GM19397 (cell line): Measurements from ENCODE around the gene TRIM7.

Experiments used
- ATAC-seq: cut with Tn5 transposase; IDR thresholded peaks from one replicate; pipeline ENCODE4 v1.9.1; 2021; ENCODE audit warnings: mild to moderate bottlenecking, moderate library complexity; ENCODE audit not compliant: unreplicated experiment

Gene TRIM7

DNA sequence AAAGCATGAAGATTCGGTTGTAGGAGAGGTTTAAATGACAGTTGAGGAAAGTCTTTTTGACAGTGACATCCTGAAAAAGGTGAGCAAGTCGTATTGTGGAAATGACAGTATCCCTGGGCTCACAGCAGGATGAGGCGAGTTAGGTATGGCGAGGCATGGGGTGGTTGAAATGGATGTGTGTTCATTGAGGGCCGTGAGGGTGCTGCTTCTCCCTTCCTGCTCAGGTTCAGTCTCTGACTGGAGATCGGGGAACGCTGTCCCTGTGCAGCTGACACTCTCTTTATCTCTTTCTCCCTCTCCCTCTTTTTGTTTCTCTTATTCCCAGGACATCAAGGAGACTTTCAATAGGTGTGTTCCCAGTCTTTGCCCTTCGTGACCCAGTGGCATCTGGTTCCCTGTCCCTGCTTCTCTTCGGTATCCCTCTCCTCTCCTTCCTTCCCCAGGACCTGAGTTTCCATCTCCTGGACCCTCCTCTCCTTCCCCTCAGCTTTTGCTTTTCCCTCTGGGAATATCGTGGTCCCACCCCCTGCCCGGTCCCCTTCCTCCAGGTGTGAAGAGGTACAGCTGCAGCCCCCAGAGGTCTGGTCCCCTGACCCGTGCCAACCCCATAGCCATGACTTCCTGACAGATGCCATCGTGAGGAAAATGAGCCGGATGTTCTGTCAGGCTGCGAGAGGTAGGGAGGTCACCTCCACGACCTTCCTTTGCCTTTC lies 28.2 kb upstream of the TRIM7 start:
- ATAC-seq: no peak

DNA sequence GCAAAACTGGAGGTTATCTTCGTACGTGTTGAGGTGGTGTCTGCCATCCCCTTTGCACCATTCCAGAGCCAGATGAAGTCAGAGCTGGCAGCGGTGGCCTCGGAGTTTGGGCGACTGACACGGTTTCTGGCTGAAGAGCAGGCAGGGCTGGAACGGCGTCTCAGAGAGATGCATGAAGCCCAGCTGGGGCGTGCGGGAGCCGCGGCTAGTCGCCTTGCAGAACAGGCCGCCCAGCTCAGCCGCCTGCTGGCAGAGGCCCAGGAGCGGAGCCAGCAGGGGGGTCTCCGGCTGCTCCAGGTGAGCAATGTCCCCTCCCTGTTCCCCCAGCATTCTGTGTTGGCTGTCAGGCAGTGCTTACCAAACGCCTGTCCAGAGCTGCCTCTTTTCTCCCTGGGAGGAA lies 27.6 kb upstream of the TRIM7 start:
- ATAC-seq: no peak

DNA sequence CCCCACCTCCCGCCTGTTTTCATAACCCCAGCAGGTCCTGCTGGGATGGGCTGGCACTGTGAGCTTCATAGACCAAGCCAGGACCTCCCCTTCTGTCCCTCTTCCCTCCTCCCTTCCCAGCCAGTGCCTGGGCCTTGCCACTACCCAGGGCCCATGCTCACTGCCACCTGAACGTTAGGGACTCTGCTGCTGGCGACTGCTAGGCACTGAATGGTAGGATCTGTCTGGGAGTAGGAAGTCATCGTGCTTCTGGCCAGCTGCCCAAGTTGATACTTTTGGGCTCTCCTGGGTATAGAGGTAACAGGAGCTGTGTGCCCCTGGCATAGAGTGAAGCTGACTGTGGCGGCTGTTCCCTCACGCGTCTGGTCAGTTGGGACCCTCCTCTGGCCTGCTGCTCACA lies 26.4 kb upstream of the TRIM7 start:
- ATAC-seq: no peak

DNA sequence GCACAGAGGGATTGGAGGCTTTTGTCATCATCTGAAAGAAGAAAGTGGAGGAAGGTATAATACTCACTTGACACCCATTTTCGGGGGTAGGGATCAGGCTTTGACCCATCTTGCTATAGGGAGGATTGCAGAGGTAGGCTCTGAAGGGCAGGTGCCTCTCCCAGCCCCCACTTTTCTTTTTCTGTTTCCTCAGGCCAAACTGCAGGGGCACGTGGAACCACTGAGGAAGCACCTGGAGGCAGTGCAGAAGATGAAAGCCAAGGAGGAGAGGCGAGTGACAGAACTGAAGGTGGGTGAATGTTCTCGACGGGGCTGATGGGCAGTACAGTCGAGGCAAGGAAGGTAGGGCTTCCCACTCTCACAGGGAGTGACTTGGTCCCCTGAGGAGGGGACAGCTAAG lies 25.6 kb upstream of the TRIM7 start:
- ATAC-seq: no peak

DNA sequence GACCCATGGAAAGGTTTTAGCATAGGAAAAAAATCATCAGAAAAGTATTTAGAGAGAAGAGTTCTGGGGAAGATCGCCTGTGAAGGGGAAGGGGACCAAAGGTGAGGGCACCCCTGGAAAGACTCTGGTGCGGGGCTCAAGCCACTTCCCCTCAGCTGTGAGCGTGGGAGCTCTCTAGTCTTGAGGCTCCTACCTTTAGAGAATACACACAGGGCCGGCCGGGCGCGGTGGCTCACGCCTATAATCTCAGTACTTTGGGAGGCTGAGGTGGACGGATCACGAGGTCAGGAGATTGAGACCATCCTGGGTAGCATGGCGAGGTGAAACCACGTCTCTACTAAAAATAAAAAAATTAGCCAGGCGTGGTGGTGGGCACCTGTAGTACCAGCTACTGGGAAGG lies 25.0 kb upstream of the TRIM7 start:
- ATAC-seq: no peak

DNA sequence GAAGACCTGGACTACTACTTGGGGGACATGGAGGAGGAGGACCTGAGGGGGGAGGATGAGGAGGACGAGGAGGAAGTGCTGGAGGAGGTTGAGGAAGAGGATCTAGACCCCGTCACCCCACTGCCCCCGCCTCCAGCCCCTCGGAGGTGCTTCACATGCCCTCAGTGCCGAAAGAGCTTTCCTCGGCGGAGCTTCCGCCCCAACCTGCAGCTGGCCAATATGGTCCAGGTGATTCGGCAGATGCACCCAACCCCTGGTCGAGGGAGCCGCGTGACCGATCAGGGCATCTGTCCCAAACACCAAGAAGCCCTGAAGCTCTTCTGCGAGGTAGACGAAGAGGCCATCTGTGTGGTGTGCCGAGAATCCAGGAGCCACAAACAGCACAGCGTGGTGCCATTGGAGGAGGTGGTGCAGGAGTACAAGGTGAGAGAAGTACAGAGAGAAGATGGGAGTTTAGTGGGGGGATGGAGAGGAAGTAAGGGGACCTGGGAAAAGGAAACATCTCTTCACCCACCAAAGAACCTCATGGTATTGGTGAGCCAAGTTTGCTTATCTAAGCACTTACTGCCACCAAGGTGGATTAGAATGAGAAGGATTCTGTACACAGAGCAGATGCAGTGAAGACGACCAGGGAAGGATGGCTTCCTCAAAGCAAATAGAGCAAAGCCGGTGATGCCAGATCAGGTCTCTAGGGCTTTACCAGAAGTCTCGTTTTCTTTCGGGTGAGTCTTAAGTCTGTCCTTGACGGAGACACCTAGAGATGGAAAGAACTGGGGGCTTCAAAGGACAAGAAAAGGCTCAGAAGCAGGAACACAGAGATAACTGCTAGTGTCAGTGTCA lies 19.6 kb upstream of the TRIM7 start:
- ATAC-seq: no peak

DNA sequence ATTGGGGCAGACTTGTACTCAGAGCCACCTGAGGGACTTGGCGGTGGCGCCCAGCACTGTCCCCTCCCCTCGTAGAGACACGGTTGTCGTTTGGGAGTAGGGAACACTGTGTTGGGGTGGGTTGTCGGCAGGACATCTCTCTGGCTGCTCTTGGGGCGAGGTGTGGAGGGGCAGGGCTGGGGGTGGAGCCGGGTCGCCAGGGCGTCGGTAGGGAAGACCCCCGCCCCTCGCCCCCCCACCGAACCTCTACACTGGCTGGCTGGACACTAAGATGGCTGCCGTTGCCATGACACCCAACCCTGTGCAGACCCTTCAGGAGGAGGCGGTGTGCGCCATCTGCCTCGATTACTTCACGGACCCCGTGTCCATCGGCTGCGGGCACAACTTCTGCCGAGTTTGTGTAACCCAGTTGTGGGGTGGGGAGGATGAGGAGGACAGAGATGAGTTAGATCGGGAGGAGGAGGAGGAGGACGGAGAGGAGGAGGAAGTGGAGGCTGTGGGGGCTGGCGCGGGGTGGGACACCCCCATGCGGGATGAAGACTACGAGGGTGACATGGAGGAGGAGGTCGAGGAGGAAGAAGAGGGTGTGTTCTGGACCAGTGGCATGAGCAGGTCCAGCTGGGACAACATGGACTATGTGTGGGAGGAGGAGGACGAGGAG lies 18.9 kb upstream of the TRIM7 start:
- ATAC-seq: peak; percentile 2

DNA sequence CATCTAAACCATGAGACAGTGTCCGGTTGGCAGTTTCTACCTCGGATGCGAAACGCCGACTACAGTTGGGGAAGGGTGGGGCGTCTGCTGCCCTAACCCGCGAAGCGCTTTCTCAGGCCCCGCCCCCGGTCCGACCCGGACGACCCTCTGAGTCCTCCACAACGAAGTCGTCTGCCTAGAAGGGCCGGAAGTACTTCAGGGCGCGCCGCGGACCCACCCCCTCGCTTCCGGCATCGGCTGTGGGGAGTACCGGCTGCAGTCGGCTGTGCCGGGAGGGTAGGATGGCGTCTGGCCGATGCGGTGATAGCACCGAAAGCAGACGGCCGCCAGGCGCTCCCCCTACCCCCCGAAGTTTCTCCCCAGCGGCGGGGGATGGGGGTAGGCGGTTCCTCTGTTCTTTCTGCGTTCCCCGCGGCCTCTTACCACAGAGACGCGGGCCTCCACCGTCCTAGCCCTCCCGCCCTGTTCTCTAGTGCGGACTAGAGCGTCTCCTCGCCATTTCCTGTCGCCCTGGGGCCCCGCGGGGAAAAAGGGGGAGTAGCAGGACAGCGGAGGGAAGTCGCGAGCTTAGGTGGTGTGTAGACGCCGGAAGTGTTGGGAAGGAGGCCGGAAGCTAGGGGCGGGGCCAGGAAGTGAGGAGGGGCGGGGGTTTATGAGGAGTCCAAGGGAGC lies 18.2 kb upstream of the TRIM7 start, which contains the start of gene TRIM41:
Gene TRIM41 (plus strand): TSS at position 224 of the 671 bp plus-strand sequence. CDS start 719 bp downstream, outside the sequence.
- peak; percentile 69 for ATAC-seq

DNA sequence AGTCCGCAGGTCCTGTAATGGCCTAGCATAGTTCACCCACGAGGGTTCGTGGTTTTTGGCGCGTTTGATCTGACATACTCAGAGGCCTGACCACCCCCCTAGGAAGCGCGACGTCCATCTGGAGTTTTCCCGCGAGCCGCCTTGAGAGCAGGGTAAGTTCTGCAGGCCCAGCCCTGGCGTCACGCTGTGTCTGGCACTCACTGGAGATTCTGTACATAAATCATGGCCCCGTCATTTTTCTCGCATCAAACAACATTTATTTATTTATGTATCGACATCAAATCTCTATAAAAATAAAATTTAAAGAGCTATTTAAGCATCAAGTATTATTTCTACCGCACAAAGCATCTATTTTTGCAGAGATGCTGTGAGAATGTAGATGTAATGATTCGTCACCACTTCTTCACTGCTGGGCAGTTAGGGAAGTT lies 17.6 kb upstream of the TRIM7 start:
- ATAC-seq: no peak

DNA sequence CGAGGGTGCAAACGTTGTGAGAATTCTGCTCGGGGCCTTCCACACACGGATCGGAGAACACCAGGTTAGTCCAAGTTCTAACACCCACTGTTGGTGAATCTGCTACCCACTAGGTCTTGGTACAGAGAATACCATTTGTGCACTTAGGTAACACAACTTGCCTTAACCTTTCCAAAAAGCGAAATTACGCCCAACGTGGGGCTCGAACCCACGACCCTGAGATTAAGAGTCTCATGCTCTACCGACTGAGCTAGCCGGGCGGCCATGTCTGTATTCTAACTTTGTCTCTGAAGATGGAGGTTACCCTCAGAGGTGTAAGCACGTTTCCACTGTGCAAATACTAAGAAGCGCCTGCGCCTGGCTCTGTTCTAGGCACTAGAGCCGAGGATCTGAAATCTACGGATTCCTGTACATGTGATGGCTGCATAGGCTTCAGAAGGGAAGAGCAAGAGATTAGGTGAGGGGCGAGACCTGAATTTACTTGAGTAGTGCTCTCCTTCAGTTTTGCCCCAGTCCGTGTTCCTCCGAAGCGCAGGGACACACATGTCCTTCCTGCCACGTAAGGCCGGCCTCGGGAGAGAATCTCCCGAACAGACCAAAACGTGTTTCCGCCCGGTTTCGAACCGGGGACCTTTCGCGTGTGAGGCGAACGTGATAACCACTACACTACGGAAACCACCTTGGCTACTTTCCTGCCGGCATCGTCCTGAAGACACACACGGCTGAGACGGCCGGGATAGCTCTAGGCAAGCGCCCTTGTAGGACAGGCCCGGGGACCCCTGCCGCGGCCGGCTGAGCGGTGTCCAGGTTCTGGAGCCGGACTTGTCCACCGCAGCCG lies 17.0 kb upstream of the TRIM7 start:
- ATAC-seq: peak; percentile 29

DNA sequence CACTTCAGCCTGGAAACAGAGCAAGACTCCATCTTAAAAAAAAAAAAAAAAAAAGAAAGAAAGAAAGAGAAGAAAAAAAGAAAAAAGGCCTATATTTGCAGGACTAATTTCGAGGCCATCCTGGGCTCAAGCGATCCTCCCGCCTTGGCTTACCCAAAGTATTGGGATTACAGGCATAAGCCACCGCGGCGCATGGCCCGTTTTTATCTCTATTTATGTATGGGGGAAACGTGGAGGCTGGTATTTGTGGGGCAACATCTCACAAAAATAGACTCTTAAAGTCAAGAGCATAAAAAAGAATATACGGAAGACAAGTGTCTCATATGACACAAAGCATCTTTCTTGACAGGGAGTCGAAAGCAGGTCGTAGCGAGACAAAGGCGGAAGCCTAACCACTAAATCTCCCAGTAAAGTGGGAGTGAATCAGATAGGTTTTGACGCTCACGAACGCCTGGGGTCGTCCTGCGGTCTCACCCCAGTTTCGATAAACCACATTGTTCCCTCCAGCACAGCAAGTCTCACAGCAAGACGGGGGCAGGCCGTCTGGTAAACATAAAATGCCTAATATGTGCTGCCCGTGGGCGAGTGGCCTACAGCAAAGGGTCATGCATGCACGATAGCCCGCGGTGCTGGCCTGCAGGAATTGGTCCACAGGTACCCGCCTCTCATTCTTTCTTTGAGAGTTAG lies 16.3 kb upstream of the TRIM7 start:
- ATAC-seq: no peak

DNA sequence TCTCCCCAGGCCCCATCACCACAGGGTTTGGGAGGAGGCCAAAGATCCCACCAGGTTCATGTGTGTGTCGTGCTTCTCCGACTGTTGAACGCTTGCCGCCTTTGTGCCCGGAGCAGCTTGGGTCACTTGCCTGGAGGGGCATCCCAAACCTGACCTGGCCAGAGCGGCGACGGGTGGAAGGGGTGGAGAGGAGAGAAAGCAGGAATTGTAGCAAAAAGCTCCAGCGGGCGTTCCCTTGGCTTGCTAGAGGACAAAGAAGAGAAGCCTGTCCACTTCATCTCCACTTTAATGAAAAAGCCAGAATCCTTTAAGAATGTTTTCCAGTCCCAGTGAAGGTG lies 15.2 kb upstream of the TRIM7 start:
- ATAC-seq: no peak

DNA sequence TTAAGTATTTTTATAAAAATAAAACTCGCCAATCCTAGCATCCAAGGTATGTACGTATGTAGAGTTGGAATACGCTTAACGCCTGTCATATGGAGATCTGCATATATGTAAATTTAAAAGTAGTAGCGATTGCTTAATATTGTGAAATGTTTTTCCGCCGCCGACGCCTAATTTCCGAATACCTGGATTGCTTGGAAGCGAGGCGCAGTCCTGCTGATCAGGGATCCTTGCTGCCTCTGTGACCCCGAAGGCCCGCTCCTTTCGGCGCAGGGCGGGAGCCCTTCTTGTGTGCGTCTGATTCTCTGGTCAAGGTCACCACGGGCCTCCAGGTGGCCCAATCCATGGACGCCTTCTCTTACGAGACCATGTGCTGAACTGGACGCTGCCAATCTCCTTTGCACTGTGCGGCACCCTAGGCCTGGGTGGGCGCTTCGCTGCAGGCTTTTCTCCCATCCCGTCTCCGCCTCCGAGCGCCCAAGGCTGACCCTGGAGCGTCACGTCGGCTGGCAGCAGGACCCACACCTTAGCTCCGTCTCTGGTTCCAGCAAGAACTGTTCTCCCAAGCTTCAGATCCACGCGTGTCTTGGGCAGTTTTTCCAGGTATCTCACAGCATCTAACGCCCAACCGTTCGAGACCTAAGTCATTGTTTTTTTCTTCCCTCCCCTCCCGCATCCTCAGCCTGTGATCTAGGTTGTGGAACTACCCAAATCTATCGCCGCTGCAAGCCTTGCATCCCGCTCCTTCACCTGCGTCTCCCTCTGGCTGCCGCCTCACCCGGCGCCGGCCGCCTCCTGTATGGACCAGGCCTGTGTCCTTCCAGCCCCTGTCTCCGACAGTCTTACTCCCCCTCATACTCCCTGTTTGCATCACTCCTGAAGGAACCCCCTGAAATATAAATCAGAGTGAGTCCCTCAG lies 14.5 kb upstream of the TRIM7 start:
- no peak for ATAC-seq

DNA sequence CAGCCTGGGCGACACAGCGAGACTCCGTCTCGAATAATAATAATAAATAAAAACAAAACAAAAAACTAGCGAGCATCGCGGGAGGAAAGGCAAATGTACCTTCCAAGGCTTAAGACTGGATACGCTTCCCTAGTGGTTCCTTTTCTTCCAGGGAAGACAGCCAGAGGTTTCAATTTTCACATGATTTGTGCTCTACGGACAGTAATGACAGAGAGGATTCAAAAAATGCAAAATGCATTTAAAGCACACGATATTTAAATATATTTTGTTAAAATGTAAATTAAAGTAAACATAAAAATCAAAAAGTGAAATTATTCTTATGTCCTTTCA lies 13.8 kb upstream of the TRIM7 start:
- ATAC-seq: no peak

DNA sequence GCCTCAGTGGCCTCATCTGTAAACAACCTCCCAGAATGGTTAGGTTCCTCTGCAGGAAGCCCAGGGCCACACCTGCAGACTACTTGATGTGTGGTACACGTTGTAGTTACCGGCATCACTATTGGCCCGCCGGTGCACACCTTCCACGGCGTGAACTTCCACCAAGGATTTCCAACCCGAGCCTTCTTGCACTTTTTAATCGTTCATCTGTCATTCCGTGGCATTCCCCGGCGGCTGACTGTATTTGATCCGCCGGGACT lies 12.7 kb upstream of the TRIM7 start:
- no peak for ATAC-seq

DNA sequence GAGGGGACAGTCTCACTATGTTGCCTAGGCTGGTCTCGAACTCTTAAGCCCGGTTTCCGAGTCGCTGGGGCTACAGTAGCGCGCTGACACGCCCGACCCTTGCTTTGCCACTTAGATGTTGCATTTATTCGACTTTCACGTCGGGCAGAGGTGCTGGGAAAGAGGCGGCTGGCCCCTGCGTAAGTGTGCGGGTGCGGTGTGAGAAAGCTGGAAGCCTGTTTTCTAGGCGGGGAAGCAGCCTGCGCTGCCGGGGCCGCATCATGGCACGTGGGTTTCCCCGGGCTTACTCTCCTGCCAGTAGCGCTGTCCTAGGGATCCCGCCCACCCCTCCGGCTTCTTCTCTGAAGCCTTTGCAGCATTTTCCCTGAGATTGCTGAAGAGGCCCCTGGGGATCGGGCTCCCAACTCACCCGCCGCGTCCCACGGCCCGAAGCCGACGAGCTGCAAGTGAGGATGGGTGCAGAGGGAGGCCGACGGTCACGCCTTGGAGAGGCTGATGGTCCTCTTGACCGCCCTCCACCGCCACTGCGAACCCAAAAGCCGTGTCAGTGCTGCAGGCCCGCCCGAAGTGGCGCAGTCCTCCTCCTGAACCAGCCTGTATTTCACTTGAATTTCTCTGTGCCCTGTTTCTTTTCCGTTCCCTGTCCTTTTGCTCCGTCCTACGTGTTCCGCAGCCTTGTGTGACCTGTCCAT lies 12.3 kb upstream of the TRIM7 start:
- ATAC-seq: no peak

DNA sequence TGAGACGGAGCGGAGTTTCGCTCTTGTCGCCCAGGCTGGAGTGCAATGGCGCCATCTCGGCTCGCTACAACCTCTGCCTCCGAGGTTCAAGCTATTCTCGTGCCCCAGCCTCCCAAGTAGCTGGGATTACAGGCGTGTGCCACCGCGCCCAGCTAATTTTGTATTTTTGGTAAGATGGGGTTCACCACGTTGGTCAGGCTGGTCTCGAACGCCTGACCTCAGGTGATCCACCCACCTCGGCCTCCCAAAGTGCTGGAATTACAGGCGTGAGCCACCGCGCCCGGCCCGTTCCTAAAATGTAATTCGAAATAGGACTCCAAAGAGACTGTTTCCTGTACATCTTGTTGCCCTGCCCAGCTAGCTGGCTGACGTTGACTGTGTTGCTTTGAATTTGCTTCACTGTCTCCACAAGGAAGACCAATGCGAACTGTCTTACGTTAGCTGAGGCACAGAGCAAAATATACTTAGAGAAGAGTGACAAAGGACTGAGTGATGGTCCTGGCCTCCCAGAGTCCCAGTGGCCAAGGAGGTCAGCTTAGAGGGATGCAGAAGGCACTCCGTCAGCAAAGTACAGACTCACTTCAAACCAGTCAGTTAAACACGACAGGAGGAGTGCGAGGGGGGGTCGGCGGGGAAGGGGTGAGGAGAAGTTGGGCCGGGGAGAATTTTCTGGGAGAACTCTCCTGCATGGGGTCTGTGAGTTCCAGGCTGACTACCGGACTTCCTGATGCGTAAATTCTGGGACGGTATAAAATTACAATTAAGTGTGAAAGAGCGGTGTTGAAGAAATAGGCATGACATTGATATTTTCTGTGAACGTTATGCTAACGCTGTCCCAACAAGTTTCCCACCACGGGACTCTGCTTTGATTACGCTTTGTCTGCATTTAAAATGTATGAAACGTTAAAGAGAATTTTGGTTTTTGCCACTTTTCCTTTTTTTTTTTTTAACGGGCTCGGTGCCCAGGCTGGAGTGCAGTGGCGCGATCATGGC lies 11.3 kb upstream of the TRIM7 start:
- no peak for ATAC-seq
